HEK293 (cell line): Measurements from ENCODE around the gene RBM10.

Experiments
- CTCF ChIA-PET: fragments of 350-600 bp; formaldehyde crosslinking; extraction: SDS; loops from one replicate; lab custom pipeline; 2021; ENCODE audit warnings: antibody characterized with exemption; lab: Yijun Ruan, JAX
- POLR2A ChIA-PET: fragments of 300-600 bp; formaldehyde crosslinking; extraction: SDS; loops from one replicate; lab custom pipeline; 2020; ENCODE audit warnings: antibody characterized with exemption, inconsistent platforms; lab: Yijun Ruan, JAX
- H3K27ac ChIP-seq: fragments of 200-500 bp; sonication (Bioruptor generic); 2 replicates; pipeline ENCODE4 v1.5.1; 2014; ENCODE audit warnings: low read depth, low read length, control low read depth, inconsistent platforms; ENCODE audit errors: extremely low read depth
- H3K36me3 ChIP-seq, 2 experiments: fragments of 200-500 bp in 1 of 2; sonication (Bioruptor generic) in 1 of 2; 1 replicate in 1 of 2; 2 replicates in 1 of 2; pipeline ENCODE4 v1.5.1; 2014 to 2017; ENCODE audit warnings: inconsistent platforms in 2 of 2, low read length in 2 of 2; ENCODE audit not compliant: control insufficient read depth in 2 of 2, insufficient read depth in 1 of 2
- H3K4me1 ChIP-seq: fragments of 200-500 bp; sonication (Bioruptor generic); 2 replicates; pipeline ENCODE4 v1.5.1; 2014; ENCODE audit warnings: mild to moderate bottlenecking, low read length, inconsistent platforms; ENCODE audit not compliant: control insufficient read depth, insufficient read depth
- H3K4me3 ChIP-seq: 2 replicates; pipeline ENCODE4 v1.5.1; 2011; ENCODE audit warnings: low read depth, mild to moderate bottlenecking, control low read depth, low read length, moderate library complexity
- H3K9me3 ChIP-seq: fragments of 200-500 bp; sonication (Bioruptor generic); 2 replicates; pipeline ENCODE4 v1.5.1; 2014; ENCODE audit warnings: low read depth, low read length, inconsistent platforms; ENCODE audit not compliant: control insufficient read depth, insufficient read depth
- MYNN ChIP-seq: fragments of 450-650 bp; formaldehyde crosslinking; IDR thresholded peaks from 2 replicates; pipeline ENCODE4 v1.5.1; 2016; ENCODE audit warnings: missing biosample characterization, missing genetic modification characterization, borderline replicate concordance
- MZF1 ChIP-seq: fragments of 450-650 bp; formaldehyde crosslinking; IDR thresholded peaks from 2 replicates; pipeline ENCODE4 v1.5.1; 2017; ENCODE audit warnings: missing biosample characterization, missing genetic modification characterization, borderline replicate concordance
- SP7 ChIP-seq: fragments of 450-650 bp; formaldehyde crosslinking; IDR thresholded peaks from 2 replicates; pipeline ENCODE4 v1.5.1; 2016; ENCODE audit warnings: missing biosample characterization, missing genetic modification characterization
- ZNF335 ChIP-seq: fragments of 450-650 bp; formaldehyde crosslinking; conservative IDR thresholded peaks from 2 replicates; pipeline ENCODE4 v1.5.1; 2016; ENCODE audit warnings: missing biosample characterization, missing genetic modification characterization
- ZNF596 ChIP-seq: fragments of 450-650 bp; IDR thresholded peaks from 2 replicates; pipeline ENCODE4 v1.5.0; 2018; ENCODE audit warnings: missing biosample characterization, mild to moderate bottlenecking, missing genetic modification characterization, moderate library complexity
- ZNF670 ChIP-seq: fragments of 450-650 bp; formaldehyde crosslinking; IDR thresholded peaks from 2 replicates; pipeline ENCODE4 v1.5.1; 2016; ENCODE audit warnings: missing biosample characterization, missing genetic modification characterization, low read depth
- ZNF776 ChIP-seq: fragments of 450-650 bp; formaldehyde crosslinking; IDR thresholded peaks from 2 replicates; pipeline ENCODE4 v1.5.0; 2017; ENCODE audit warnings: missing biosample characterization, missing genetic modification characterization, borderline replicate concordance
- TF ChIP-seq, protein P1 (sequence below): fragments of 450-650 bp; formaldehyde crosslinking; conservative IDR thresholded peaks from 2 replicates; pipeline ENCODE4 v1.5.1; 2016; ENCODE audit warnings: low read depth, missing biosample characterization, missing genetic modification characterization
- TF ChIP-seq, protein P2 (sequence below): fragments of 450-650 bp; formaldehyde crosslinking; conservative IDR thresholded peaks from 2 replicates; pipeline ENCODE4 v1.5.1; 2016; ENCODE audit warnings: low read depth, missing biosample characterization, missing genetic modification characterization
- TF ChIP-seq, protein P3 (sequence below): fragments of 450-650 bp; formaldehyde crosslinking; IDR thresholded peaks from 2 replicates; pipeline ENCODE4 v1.5.1; 2016; ENCODE audit warnings: missing biosample characterization, missing genetic modification characterization
- TF ChIP-seq, protein P4 (sequence below): fragments of 450-650 bp; formaldehyde crosslinking; IDR thresholded peaks from 2 replicates; pipeline ENCODE4 v1.5.1; 2016; ENCODE audit warnings: missing biosample characterization, missing genetic modification characterization

Gene RBM10

DNA sequence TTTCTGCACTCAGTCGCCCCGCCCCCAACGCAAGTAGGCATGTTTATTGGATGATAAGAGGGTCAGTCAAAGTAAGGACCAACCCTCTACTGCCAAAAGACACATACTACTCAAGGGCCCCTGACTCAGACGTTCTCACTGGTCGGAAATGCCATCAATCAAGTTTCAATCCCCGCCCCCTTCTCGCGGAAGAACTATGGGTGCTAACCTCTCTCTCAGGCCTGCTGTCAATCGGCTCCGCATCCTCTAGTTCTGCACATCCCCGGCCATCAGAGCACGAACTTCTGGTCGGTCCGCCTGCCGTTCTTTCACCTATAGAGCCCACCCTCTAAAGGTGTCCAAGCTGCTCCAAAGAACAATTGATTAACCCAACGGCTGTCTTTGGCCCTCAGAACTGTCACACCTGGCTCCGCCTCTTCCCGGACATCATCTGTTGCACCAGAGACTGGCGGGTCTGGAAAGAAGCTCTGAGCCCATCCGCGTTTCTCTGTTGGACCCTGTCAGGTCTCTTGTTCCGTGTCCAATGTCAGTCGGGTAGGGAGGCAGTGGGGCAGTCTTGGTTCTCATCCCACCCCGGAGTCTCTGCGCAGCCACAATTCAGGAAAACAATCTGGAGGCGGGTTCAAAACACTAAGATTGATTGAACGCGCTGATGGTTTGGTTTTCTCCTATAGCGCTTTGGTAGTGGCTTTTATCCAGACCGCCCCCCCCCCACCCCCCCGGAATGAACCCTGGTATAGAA, 15.7 kb upstream of the RBM10 start (continued):
- TF ChIP-seq, protein P1, sequence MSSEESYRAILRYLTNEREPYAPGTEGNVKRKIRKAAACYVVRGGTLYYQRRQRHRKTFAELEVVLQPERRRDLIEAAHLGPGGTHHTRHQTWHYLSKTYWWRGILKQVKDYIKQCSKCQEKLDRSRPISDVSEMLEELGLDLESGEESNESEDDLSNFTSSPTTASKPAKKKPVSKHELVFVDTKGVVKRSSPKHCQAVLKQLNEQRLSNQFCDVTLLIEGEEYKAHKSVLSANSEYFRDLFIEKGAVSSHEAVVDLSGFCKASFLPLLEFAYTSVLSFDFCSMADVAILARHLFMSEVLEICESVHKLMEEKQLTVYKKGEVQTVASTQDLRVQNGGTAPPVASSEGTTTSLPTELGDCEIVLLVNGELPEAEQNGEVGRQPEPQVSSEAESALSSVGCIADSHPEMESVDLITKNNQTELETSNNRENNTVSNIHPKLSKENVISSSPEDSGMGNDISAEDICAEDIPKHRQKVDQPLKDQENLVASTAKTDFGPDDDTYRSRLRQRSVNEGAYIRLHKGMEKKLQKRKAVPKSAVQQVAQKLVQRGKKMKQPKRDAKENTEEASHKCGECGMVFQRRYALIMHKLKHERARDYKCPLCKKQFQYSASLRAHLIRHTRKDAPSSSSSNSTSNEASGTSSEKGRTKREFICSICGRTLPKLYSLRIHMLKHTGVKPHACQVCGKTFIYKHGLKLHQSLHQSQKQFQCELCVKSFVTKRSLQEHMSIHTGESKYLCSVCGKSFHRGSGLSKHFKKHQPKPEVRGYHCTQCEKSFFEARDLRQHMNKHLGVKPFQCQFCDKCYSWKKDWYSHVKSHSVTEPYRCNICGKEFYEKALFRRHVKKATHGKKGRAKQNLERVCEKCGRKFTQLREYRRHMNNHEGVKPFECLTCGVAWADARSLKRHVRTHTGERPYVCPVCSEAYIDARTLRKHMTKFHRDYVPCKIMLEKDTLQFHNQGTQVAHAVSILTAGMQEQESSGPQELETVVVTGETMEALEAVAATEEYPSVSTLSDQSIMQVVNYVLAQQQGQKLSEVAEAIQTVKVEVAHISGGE, result 0 out of 2 replicates have a peak, but pooled peaks have one; percentile 21
- TF ChIP-seq SP7 (tag by site-specific recombination) (peak; percentile 51; the same call in 1 of the 2 replicates), MZF1 (no peak), ZNF670 (no peak)
- TF ChIP-seq, protein P2, sequence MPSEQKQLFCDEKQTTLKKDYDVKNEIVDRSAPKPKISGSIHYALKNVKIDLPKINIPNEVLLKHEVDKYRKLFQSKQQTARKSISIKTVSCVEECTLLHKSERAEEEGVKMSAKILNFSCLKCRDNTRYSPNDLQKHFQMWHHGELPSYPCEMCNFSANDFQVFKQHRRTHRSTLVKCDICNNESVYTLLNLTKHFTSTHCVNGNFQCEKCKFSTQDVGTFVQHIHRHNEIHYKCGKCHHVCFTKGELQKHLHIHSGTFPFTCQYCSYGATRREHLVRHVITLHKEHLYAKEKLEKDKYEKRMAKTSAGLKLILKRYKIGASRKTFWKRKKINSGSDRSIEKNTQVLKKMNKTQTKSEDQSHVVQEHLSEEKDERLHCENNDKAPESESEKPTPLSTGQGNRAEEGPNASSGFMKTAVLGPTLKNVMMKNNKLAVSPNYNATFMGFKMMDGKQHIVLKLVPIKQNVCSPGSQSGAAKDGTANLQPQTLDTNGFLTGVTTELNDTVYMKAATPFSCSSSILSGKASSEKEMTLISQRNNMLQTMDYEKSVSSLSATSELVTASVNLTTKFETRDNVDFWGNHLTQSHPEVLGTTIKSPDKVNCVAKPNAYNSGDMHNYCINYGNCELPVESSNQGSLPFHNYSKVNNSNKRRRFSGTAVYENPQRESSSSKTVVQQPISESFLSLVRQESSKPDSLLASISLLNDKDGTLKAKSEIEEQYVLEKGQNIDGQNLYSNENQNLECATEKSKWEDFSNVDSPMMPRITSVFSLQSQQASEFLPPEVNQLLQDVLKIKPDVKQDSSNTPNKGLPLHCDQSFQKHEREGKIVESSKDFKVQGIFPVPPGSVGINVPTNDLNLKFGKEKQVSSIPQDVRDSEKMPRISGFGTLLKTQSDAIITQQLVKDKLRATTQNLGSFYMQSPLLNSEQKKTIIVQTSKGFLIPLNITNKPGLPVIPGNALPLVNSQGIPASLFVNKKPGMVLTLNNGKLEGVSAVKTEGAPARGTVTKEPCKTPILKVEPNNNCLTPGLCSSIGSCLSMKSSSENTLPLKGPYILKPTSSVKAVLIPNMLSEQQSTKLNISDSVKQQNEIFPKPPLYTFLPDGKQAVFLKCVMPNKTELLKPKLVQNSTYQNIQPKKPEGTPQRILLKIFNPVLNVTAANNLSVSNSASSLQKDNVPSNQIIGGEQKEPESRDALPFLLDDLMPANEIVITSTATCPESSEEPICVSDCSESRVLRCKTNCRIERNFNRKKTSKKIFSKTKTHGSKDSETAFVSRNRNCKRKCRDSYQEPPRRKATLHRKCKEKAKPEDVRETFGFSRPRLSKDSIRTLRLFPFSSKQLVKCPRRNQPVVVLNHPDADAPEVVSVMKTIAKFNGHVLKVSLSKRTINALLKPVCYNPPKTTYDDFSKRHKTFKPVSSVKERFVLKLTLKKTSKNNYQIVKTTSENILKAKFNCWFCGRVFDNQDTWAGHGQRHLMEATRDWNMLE (tag by site-specific recombination), result peak; percentile 58
- TF ChIP-seq, protein P3, sequence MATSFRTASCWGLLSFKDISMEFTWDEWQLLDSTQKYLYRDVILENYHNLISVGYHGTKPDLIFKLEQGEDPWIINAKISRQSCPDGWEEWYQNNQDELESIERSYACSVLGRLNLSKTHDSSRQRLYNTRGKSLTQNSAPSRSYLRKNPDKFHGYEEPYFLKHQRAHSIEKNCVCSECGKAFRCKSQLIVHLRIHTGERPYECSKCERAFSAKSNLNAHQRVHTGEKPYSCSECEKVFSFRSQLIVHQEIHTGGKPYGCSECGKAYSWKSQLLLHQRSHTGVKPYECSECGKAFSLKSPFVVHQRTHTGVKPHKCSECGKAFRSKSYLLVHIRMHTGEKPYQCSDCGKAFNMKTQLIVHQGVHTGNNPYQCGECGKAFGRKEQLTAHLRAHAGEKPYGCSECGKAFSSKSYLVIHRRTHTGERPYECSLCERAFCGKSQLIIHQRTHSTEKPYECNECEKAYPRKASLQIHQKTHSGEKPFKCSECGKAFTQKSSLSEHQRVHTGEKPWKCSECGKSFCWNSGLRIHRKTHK (tag by site-specific recombination), result no peak

DNA sequence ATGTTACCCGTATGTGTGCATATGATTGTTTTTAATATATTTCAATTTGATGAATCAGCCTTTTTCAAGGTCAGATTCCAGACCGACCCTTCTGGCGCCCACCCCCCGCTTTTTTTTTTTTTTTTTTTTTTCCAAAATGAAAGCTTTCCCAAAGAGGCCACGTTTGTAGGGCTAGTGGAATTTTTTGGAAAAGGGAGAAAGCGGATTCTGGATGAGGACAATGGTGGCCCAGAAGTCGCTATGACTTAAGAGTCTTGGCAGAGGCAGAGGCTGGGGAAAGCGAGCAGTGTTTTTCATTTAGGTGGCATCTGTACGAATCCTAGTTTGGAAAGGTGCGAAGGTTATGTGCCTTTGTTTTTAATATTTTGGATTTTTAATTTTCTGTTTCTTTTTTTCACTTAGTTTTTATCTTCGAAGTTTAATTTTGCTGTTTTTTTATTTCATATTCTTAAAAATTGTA, 15.1 kb upstream of the RBM10 start:
- Histone ChIP-seq H3K27ac (peak overlapping the region; percentile 91; the same call in 1 of the 2 replicates), H3K36me3 (no peaks in the 10 kb centered on the region; a peak in 1 of 3 replicates), H3K9me3 (no peaks in the 10 kb centered on the region), H3K4me3 (peak overlapping the region; percentile 50), H3K4me1 (no peaks in the 10 kb centered on the region)
- ChIA-PET CTCF (interaction anchor here (1.6 kb wide), 1 partner anchor 15 kb away, joined by 5 read pairs; the partner anchor contains the start of gene RBM10), POLR2A (interaction anchor here (0.7 to 1.8 kb wide), 3 partner anchors 15 to 433 kb away, joined by 3 to 29 read pairs (median 3); partner anchors contain the start of genes NDUFB11 and RBM10)
- TF ChIP-seq, protein P4, sequence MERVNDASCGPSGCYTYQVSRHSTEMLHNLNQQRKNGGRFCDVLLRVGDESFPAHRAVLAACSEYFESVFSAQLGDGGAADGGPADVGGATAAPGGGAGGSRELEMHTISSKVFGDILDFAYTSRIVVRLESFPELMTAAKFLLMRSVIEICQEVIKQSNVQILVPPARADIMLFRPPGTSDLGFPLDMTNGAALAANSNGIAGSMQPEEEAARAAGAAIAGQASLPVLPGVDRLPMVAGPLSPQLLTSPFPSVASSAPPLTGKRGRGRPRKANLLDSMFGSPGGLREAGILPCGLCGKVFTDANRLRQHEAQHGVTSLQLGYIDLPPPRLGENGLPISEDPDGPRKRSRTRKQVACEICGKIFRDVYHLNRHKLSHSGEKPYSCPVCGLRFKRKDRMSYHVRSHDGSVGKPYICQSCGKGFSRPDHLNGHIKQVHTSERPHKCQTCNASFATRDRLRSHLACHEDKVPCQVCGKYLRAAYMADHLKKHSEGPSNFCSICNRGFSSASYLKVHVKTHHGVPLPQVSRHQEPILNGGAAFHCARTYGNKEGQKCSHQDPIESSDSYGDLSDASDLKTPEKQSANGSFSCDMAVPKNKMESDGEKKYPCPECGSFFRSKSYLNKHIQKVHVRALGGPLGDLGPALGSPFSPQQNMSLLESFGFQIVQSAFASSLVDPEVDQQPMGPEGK (tag by site-specific recombination), result 0 out of 2 replicates have a peak, but pooled peaks have one; percentile 3
- peak; percentile 6; the same call in 1 of the 2 replicates for TF ChIP-seq ZNF335 (tag by site-specific recombination)
- TF ChIP-seq, protein P1, result no peak
- peak; percentile 51; the same call in 1 of the 2 replicates for TF ChIP-seq MYNN (tag by site-specific recombination)
- TF ChIP-seq ZNF596 (tag by site-specific recombination), result no peak
- TF ChIP-seq ZNF776, result no peak
